GM19467 (cell line): ENCODE measurements around the gene ABCA3.
"Not testable (repeated sequence)": the region's sequence is repeated elsewhere in the genome, so short reads cannot be mapped to it uniquely, and the experiment has no call there.

Experiments used
- ATAC-seq: cut with Tn5 transposase; IDR thresholded peaks from one replicate; pipeline ENCODE4 v1.9.1; 2021; ENCODE audit warnings: mild to moderate bottlenecking, moderate library complexity; ENCODE audit not compliant: unreplicated experiment

Gene ABCA3

DNA sequence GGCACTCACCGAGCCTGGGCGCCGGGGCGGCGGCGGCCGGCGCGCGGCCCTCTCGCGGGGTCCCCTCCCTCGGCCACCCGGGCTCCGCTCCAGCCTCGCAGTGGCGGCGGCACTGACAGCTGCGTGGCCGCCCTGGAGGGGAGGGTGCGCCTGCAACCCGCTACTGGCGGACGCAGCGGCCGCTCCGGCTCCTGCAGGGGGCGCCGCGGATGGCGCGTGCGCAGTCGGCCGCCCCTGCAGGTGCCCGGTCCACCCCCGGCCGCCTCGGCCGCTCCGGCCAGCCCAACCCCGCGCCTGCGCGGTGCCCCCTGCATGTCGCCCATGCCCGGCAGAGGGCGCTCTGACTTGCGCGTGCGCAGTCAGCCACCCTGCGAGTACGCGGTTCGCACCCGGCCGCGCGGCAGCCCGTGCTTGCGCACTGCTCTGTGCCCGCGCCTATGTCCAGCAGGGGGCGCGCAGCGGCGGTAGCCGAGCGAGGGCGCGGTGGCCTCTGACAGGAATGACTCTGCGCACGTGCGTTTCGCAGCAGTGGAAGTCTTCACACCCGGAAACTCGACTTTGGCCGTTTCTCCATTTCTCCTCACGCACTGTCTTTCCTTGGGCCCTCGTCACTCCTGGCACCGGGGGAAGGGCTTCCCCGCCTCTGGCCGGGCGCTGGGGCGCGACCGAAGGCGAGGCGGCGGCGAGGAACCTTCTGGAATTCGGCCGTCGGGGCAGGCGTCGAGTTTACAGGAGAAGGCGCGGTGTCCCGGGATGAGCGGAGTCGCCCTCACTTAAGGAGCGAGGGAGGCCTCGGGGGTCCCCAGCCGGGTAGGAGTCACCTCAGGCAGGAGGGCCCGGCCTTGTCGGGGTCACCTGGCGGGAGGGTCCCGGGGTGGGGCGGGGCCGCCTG is at the start of gene ABCA3:
Gene ABCA3 (minus strand): TSS at position 165 of the 892 bp plus-strand sequence. CDS start 14,262 bp downstream, outside the sequence.
- peak; percentile 85 for ATAC-seq

DNA sequence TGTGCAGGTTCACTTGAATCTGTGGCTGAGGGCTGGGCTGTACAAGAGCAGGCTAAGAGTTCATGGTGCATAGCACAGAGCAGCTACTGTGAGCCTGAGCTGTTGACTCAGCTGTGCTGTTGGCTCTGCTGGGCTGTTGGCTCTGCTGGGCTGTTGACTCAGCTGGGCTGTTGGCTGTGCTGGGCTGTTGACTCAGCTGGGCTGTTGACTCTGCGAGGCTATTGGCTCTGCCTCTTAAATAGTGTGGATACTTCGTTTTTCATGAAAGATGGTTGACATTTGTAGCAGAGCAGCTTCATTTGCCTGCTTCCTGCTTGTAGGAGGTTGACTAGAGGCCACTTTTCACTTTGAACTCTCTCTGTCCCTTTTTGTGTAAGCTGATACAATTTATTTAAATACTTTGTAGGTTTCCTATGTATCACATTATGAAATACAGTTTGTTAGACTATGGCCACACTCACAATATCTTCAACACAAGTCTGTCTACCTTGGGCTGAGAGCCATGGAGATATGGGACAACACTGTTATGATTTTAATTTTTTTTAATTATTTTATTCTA is 48.4 kb upstream of the ABCA3 start:
- ATAC-seq, result no peak

DNA sequence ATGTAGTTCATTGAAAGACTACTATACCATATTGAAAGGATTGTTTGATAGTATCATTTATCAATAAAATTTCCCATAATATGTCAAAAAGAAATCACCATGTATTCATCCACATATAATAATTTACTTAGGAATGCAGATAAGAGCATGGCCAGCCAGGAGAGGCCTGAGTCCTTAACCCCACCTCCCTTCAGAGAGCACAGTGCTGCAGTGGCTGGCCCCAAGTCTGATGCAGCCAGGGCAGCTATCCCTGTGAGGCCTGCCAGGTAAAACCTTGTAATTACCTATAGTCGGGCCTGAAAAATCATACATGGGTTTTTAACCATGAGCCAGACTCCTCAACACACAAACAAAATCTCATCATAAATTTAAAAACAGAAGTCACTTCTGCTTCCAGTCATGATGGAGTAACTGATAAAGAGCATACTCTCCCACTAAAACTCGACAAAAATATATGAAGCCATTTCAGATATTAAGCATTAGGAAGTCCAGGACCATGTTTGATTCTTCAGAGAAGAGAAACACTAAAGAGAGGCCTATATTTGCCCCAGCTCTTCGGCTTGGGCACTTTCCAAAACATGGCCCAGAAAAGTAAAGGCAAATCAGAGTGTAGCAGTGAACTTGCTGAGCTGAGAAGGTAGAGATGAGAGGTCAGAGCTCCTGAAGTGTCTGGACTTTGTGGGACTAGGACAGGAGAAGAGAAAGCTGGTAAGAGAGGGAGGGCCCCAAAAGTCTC is 47.8 kb upstream of the ABCA3 start:
- ATAC-seq, result no peak

DNA sequence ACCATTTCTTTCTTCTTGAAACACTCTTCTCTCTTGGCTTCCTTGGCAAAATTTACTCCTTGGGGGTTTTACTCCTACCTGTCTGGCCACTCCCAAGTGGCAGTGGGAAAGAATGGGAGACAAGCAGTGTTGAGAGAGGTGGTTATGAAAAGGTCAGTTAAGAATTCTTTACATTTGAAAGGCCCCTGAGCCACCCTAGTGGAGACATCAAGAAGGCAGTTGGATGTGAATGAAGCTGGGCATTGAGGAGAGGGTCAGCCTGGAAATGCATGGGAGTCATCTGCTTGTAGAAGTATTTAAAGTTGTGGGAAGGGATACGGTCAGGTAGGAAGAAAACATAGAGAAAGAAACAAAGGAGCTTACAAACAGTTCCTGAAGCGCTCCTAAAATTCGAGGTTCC is 46.5 kb upstream of the ABCA3 start:
- no peak for ATAC-seq

DNA sequence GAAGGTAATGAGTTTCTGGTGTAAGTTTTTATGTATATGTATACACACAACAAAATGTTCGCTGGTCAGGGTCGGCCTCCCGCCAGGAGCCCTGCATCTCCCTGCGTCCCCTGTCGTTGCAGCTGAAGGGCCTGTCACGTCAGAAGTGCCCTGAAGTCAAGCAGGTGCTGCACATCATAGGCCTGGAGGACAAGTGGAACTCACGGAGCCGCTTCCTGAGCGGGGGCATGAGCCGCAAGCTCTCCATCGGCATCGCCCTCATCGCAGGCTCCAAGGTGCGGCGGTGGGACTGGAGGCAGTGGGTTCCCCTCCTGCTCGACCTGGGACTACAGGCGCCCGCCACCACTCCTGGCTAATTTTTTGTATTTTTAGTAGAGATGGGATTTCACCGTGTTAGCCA is 45.5 kb upstream of the ABCA3 start:
- ATAC-seq, result not testable (repeated sequence)

DNA sequence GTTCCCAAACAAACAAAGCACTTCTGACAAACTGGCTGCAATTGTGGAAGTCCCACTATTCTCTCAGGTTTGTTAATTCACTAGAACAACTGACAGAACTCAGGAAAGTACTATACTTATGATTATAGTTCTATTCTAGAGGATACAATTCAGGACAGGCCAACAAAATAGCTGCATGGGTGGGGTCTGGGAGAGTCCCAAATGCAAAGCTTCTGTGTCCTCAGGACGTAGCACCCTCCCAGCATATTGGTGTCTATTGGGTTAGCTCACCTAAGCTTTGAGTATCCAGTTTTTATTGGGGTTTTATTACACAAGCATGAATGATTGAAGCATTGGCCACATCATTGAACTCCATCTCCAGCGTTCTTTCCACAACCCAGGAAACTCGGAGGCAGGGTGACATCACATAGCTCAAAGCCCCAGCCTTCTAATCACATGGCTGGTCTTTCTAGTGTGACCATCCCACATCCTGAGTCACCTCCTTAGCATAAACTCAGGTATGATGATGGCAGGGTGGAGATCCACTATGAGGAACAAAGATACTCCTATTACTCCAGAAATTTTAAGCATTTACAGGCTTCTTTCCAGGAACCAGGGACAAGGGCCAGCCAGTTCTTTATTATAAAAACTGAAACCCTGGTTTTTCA is 44.8 kb upstream of the ABCA3 start:
- ATAC-seq, result no peak

DNA sequence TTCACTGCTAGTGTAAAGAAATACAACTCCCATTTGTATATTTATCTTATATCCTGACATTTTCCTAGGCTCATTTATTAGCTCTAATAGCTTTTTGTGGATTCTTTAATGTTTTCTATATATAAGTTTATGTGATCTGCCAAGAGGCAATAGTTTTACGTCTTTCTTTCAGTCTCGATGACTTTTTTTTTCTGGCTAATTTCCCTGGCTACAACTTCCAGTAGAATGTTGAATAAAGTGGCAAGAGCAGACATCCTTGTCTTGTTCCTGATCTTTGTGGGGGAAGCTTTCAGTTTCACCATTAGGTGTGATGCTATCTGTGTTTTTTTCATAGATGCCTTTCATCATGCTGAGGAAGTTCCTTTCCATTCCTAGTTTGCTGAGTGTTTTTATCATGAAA is 43.9 kb upstream of the ABCA3 start:
- ATAC-seq, result no peak

DNA sequence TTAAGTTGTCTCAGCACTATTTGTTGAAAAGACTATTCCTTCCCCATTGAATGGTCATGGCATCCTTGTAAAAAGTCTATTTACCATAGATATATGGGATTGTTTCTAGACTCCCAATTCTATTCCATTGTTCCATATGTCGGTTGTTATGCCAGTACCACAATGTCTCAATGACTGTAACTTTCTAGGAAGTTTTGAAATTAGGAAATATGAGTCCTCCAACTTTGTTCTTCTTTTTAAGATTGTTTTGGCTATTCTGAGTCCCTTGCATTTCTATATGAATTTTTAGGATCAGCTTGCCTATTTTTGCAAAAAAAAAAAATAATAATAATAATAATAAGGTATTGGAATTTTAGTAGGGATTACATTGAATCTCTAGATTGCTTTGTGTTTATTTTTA is 43.0 kb upstream of the ABCA3 start:
- no peak for ATAC-seq

DNA sequence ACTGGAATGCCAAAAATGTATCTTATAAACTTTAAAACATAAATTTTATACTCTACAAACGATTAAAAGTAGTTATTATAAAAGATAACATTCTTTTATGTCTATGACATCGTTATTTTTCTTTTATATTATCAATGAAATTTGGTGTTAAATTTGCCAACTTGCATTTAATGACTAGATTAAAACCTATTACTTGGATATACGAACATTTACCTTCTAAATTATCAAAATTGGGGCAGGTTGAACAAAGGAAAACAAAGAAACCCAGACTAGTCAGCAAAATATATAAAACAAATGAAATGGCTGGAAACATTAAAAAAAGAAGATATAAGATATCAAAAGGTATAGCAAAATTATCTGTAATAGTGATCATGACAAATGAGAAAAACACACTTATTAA is 34.1 kb upstream of the ABCA3 start:
- ATAC-seq, result no peak

DNA sequence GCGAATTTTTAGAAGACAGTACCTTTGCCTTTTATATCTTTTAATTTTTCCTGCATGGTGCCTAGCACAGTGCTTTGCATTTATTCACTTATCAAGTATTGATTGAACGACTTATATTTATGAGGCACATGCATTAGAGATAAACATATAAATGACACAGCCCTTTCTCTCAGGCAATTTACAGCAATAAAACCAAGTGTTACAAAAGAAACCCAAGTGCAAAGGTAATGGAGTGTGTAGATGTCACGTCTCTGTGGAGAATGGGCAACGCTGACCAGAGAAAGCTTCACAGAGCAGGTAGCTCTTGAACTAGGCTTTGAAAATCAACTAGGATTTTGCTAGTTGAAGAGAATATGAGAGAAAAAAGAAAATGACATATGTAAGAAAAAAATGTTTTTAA is 32.6 kb upstream of the ABCA3 start:
- no peak for ATAC-seq

DNA sequence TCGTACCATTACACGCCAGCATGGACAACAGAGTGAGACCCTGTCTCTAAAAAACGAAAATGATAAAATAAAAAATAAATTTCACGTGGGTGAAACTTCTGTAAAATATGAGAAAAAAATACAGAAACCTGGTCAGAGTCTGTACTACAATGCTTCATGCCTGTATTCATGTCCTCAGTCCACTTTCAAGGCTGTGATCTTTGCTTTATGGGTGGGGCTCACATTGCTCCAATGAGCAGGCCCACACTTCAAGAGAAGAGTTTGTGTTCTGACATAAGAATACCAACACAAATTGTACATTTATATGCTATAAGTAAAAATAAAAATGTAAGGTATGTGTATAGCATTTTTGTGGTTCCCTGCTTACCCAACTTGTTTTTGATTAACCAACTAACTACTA is 32.2 kb upstream of the ABCA3 start:
- no peak for ATAC-seq

DNA sequence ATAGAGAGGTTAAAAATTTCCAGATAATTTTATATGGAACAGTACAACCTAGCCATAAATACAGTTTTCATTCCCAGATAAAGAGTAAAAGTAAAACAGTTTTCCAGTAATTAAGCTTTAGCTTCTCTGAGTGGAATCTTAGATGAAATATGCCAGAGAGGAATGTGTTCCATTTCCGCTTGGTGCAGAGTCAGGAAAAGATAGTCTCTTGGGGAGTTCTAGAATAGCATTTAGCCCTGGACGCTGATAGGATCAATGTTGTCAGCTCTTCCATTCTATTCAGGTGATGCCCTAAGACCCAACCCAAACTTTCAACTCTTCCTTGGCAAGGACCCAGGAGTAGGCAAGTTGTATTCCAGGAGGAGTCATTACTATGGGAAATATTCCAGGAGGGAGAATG is 30.9 kb upstream of the ABCA3 start:
- ATAC-seq, result no peak

DNA sequence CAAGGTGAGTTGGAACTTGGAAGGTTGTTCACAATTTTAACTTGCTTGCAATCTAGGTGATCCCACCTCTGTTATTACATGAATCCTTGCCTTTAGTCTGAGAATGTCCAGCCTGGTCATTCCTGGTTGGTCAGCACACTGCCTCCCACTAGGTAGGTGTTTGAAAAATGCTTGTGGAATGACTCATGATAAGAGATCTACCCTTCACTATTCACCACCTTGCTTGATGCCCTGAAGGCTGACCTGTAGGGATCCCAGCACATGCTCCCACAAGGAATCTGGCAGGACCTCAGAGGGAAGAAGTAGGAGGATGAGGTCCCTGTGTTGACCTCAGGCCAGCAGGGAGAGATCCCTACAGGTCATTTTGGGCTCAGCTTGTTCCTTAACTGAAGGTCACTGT is 30.2 kb upstream of the ABCA3 start:
- ATAC-seq, result no peak

DNA sequence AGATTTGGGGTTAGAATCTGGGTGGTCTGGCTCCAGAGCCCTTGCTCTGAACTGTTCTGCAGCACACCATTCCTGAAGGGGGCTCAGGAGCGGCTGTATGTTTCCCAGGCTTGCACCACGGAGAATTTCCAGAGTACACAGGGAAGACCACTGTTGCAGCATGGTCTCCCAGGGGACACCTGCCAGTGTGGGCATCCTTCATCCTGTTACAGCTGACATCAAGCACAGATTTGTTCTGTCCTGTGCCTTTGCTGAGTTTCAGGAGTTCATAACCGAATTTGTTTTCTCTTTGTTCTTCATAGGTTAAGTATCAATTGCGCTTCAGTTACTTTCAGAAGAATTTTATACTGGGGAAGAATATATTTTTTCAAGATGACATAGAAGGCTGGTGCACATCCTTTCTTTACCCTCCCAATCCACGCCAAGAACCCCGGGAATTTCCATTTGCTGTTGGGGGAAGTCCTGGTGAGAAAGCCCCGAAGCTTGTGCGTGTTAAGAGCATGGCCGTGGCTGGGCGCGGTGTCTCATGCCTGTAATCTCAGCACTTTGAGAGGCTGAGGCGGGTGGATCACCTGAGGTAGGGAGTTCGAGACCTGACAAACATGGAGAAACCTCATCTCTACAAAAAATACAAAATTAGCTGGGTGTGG is 26.3 kb upstream of the ABCA3 start:
- ATAC-seq, result no peak

DNA sequence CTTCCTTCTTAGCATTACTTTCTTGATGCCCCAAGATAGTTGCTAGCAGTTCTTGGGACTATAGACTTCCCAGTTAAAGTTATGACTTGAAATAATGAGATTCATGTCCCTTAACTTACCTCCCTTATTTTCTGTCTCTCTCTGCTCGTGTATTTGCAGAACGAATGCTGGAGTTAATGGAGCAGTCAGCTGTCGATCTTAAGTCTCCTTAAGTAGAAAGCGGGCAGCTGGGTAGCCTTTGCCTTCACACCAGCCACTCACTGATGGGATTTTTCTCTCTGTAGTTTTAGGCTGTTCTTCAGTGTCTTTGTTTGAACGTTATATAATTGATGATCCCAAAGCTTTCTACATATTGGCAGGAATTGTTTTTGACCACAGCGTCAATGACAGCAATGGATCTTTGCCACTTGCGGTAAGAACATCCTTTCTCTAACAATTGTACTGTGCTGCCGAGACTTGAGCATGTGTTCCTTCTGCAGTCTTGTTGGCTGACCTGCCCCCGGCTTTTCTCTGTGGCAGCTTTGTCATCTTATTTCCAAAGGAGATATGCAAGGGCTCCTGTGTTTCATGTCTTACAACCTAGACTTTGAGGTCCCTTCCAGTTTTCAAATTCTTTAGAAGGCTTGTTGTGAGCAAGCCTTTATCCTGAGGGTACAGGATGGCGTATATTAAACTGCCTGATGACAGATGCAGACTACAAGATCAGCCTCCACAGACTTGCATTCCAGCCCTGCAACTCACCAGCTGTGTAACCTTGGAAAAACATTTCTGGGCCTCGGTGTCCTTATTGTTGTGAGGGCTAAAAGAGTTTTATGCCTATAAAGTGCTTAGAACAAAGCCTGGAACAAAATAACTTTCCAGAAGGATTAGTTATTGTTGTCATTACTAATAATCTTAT is 25.1 kb upstream of the ABCA3 start:
- ATAC-seq, result no peak

DNA sequence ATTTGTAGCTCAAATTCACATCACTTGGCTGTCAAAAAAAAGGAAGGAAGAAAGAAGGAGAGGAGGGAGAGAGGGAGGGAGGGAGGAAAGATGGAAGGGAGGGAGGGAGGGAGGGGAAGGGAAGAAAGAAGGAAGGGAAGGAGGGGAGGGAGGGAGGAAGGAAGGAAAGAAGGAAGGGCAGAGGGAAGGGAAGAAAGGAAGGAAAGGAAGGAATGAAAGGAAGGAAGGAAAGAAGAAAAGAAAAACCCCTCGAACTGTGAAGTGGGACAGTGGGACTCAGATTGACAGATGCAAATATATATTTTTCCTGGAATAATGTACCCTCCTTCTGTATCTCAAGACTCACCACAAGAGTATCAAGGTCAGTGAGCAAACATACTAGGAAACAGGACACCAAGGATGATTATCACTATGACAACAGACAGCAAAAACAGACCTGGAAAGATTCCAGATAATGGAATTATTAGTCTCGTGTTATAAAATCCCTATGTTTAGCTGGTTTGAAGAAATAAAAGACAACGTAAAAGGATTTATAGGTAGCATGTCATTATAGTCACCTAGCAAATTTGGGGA is 24.2 kb upstream of the ABCA3 start:
- ATAC-seq, result no peak

DNA sequence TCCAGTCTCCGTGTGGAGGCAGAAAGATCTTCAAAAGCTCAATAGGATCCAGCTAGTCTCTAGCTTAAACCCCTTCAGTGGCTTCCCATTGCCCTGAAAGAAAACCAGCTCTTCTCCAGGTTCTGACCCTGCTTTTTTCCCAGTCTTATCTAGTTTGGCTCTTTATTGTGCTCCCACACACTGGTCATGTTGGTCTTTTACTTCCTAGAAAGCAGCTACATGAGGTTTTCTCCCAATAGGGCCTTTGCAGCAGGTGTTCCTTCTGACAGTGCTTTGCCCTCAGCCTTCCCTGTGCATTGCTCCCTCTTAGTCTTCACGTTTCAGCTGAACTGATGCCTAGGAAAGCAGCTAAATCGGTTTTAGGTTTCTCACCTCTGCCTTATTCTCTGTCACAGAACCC is 21.7 kb upstream of the ABCA3 start:
- ATAC-seq, result no peak

DNA sequence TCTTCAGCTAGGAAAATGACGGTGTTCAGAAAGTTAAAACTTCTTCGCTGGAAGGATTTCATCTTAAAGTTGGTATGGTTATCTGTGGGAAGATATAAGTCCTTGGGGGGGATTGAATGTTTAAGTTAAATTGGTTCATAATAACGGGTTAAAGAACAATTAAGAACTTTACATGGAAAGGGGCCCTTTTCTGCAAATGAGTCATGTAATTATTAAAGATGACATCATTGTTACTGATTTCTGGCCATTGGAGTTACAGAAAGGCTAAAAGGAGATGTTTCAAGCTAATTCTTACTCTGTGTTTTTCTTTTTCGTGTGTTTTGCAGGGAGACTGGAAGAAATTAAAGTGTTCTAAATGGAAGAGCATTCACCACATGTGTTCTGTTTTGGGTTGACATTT is 20.6 kb upstream of the ABCA3 start:
- no peak for ATAC-seq

DNA sequence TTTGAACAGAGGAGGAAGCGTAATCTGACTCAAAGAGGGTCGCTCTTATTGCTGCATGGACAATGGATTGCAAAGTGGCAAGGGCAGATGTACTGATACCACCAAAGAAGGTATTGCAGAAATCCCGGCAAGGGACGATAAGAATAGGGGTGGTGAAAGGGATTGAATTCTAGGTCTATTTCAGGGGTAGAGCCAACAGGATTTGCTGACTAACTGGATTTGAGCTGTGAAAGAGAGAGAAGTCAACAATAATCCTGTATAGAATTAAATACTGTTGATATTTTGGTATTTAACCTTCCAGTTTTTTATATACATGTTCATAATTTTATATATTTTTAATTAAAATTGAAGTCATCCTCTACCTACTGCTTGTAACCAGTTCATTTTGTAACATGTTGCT is 19.4 kb upstream of the ABCA3 start:
- no peak for ATAC-seq

DNA sequence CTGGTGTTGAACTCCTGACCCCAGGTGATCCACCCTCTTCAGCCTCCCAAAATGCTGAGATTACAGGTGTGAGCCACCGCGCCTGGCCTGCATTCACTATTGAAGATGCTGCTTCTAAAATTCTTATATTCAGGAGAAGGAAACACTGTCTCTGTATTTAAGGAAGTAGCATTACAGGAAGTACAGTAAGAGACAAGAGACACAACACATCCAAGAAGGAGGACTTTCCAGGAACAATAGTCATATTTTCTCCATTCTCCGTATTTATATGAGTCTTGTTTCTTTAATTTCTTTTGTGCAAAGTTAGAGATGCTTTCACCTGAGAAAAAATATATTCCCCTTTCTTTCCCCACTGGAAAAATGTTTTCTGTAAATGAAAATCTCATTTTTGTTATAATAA is 18.3 kb upstream of the ABCA3 start:
- no peak for ATAC-seq
